IPS-NIHi11 (cell line): ENCODE measurements around the gene KIDINS220.

Source experiments
- DNase-seq: peaks from one replicate; pipeline ENCODE4 v3.0.0; 2012; ENCODE audit warnings: mixed read lengths, low spot score

KIDINS220 gene

GRCh38 chr2:8697190-8697589 is 140.2 kb downstream of the KIDINS220 start:
- DNase-seq, result no peak

- no peak for DNase-seq
Observed at GRCh38 chr2:8694737-8695136, 142.7 kb downstream of the KIDINS220 start.

GRCh38 chr2:8693157-8693821 is 144.1 kb downstream of the KIDINS220 start:
- DNase-seq, result peak; percentile 81

GRCh38 chr2:8692783-8693156 is 144.6 kb downstream of the KIDINS220 start:
- no peak for DNase-seq

- no peak for DNase-seq
Observed at GRCh38 chr2:8691859-8692437, 145.5 kb downstream of the KIDINS220 start.

- peak; percentile 89 for DNase-seq
Observed at GRCh38 chr2:8685697-8686358, 151.6 kb downstream of the KIDINS220 start.

- peak; percentile 61 for DNase-seq
Observed at GRCh38 chr2:8684878-8685696, 152.3 kb downstream of the KIDINS220 start.

GRCh38 chr2:8684540-8684877 is 152.9 kb downstream of the KIDINS220 start:
- DNase-seq, result no peak

GRCh38 chr2:8682719-8683667 is 154.4 kb downstream of the KIDINS220 start:
- DNase-seq, result no peak

GRCh38 chr2:8681786-8682692 is 155.4 kb downstream of the KIDINS220 start, which contains the start of gene ID2:
ID2 (plus strand) TSS chr2:8682056; CDS start chr2:8682166, 110 bp downstream.
- DNase-seq, result peak; percentile 95

- DNase-seq, result no peak
Observed at GRCh38 chr2:8680822-8681760, 156.3 kb downstream of the KIDINS220 start.

- DNase-seq, result no peak
Observed at GRCh38 chr2:8679827-8680731, 157.3 kb downstream of the KIDINS220 start.

GRCh38 chr2:8679567-8679826 is 157.9 kb downstream of the KIDINS220 start:
- no peak for DNase-seq
